GM23338 (cell line): ENCODE measurements around the gene RCCD1. TPM values are rescaled to one million over a fixed set of nuclear protein-coding genes. Genes with fewer than 3 reads are reported as not detected.

Experiments
- ATAC-seq: fragments of 200-7000 bp; cut with Tn5 transposase; 3 replicates; pipeline ENCODE4 v1.9.1; 2020
- DNase-seq: peaks from one replicate; pipeline ENCODE4 v3.0.0-alpha.2; 2015; ENCODE audit warnings: low spot score
- H2AFZ ChIP-seq: fragments of 200-600 bp; sonication (generic); 2 replicates; pipeline ENCODE4 v1.8.0; 2016; ENCODE audit warnings: antibody characterized with exemption, mild to moderate bottlenecking, moderate library complexity
- H3F3A ChIP-seq: fragments of 200-600 bp; sonication (generic); replicated peaks from 2 replicates; pipeline ENCODE4 v1.8.0; 2017; ENCODE audit warnings: antibody characterized with exemption, mixed run types, low read depth
- H3K27ac ChIP-seq: fragments of 200-600 bp; sonication (generic); 2 replicates; pipeline ENCODE4 v1.6.1; 2016; ENCODE audit warnings: low read depth
- H3K27me3 ChIP-seq: fragments of 200-600 bp; sonication (generic); 2 replicates; pipeline ENCODE4 v1.8.0; 2016; ENCODE audit warnings: mild to moderate bottlenecking, mixed run types, moderate library complexity; ENCODE audit not compliant: insufficient read depth
- H3K36me3 ChIP-seq: fragments of 200-600 bp; sonication (generic); 2 replicates; pipeline ENCODE4 v1.8.0; 2016; ENCODE audit warnings: mild to moderate bottlenecking; ENCODE audit not compliant: insufficient read depth
- H3K4me1 ChIP-seq: fragments of 200-600 bp; sonication (generic); 2 replicates; pipeline ENCODE4 v1.8.0; 2016; ENCODE audit warnings: mild to moderate bottlenecking, moderate library complexity; ENCODE audit not compliant: insufficient read depth
- H3K4me2 ChIP-seq: fragments of 200-600 bp; sonication (generic); 2 replicates; pipeline ENCODE4 v1.7.1; 2017; ENCODE audit warnings: mixed run types
- H3K4me3 ChIP-seq: fragments of 200-600 bp; sonication (generic); 2 replicates; pipeline ENCODE4 v1.6.1; 2016; ENCODE audit warnings: mixed run types
- H3K79me2 ChIP-seq: fragments of 200-600 bp; sonication (generic); replicated peaks from 2 replicates; pipeline ENCODE4 v1.8.0; 2017; ENCODE audit warnings: mild to moderate bottlenecking; ENCODE audit not compliant: insufficient read depth
- H3K9me2 ChIP-seq: fragments of 200-600 bp; sonication (generic); 2 replicates; pipeline ENCODE4 v1.8.0; 2017; ENCODE audit not compliant: insufficient read depth
- H4K20me1 ChIP-seq: fragments of 200-600 bp; sonication (generic); replicated peaks from 2 replicates; pipeline ENCODE4 v1.8.0; 2017; ENCODE audit warnings: mild to moderate bottlenecking; ENCODE audit not compliant: insufficient read depth
- H3K27ac Mint-ChIP-seq: 2 replicates; pipeline ENCODE4 v1.8.0; 2020; ENCODE audit warnings: inconsistent platforms, mild to moderate bottlenecking, moderate library complexity, mixed read lengths
- H3K27me3 Mint-ChIP-seq: 3 replicates; pipeline ENCODE4 v1.8.0; 2022; ENCODE audit warnings: low read depth, mild to moderate bottlenecking, moderate library complexity, mixed read lengths, inconsistent platforms; ENCODE audit not compliant: insufficient read depth, poor library complexity
- H3K36me3 Mint-ChIP-seq: 3 replicates; pipeline ENCODE4 v1.8.0; 2021; ENCODE audit warnings: low read depth, mild to moderate bottlenecking, inconsistent platforms, moderate library complexity, mixed read lengths
- H3K4me1 Mint-ChIP-seq: 3 replicates; pipeline ENCODE4 v1.8.0; 2020; ENCODE audit warnings: mild to moderate bottlenecking, inconsistent platforms, mixed read lengths
- H3K4me3 Mint-ChIP-seq: 3 replicates; pipeline ENCODE4 v1.8.0; 2021; ENCODE audit warnings: moderate library complexity, mild to moderate bottlenecking, inconsistent platforms, mixed read lengths
- H3K9me3 Mint-ChIP-seq: 3 replicates; pipeline ENCODE4 v1.8.0; 2020; ENCODE audit warnings: moderate library complexity, mild to moderate bottlenecking, inconsistent platforms, mixed read lengths
- CREB1 ChIP-seq: fragments of 250-450 bp; sonication (Bioruptor Pico); IDR thresholded peaks from 2 replicates; pipeline ENCODE4 v1.5.0; 2020; ENCODE audit warnings: low read depth, mild to moderate bottlenecking, moderate library complexity
- EZH2 ChIP-seq: fragments of 200-600 bp; sonication (generic); IDR thresholded peaks from one replicate; pipeline ENCODE4 v1.8.0; 2017; ENCODE audit warnings: antibody characterized with exemption, mild to moderate bottlenecking, low read depth; ENCODE audit not compliant: unreplicated experiment
- EZH2phosphoT487 ChIP-seq: fragments of 200-600 bp; sonication (generic); IDR thresholded peaks from one replicate; pipeline ENCODE4 v1.8.1; 2018; ENCODE audit warnings: antibody characterized with exemption; ENCODE audit not compliant: unreplicated experiment
- JUNB ChIP-seq: IDR thresholded peaks from one replicate; pipeline ENCODE4 v1.6.1; 2016; ENCODE audit warnings: antibody characterized with exemption; ENCODE audit not compliant: unreplicated experiment
- NANOG ChIP-seq: IDR thresholded peaks from 2 replicates; pipeline ENCODE4 v1.6.1; 2016; ENCODE audit warnings: antibody characterized with exemption, borderline replicate concordance
- POLR2AphosphoS5 ChIP-seq: IDR thresholded peaks from 2 replicates; pipeline ENCODE4 v1.6.1; 2016; ENCODE audit warnings: antibody characterized with exemption, low read depth
- REST ChIP-seq: IDR thresholded peaks from one replicate; pipeline ENCODE4 v1.6.1; 2018; ENCODE audit warnings: antibody characterized with exemption; ENCODE audit not compliant: unreplicated experiment
- STAT1 ChIP-seq: IDR thresholded peaks from one replicate; pipeline ENCODE4 v1.6.1; 2016; ENCODE audit warnings: antibody characterized with exemption; ENCODE audit not compliant: unreplicated experiment
- ZNF114 ChIP-seq: fragments of 250-450 bp; sonication (Bioruptor Pico); IDR thresholded peaks from 2 replicates; pipeline ENCODE4 v1.5.0; 2020; ENCODE audit warnings: mild to moderate bottlenecking, moderate library complexity
- ZNF331 ChIP-seq: fragments of 250-450 bp; sonication (Bioruptor Pico); IDR thresholded peaks from 2 replicates; pipeline ENCODE4 v1.5.0; 2020; ENCODE audit warnings: low read depth, mild to moderate bottlenecking, moderate library complexity
- polyA plus RNA-seq: library from polyadenylated mRNA; unstranded; fragments of >200 nt; fragmentation: Nextera tagmentation; extraction: Ambion mirVana; gene quantifications from 2 replicates; pipeline ENCODE4 v1.2.1, GENCODE V29; 2016
- total RNA-seq: library from RNA; depleted of rRNA; stranded (reverse); fragments of >200 nt; shearing (Covaris generic); gene quantifications from 2 replicates; pipeline ENCODE4 v1.2.3, GENCODE V29; 2014
- TF ChIP-seq, protein P1 (sequence below): IDR thresholded peaks from 2 replicates; pipeline ENCODE4 v1.6.1; 2016; ENCODE audit warnings: antibody characterized with exemption
- TF ChIP-seq, protein P2 (sequence below): fragments of 250-450 bp; sonication (Bioruptor Pico); IDR thresholded peaks from 2 replicates; pipeline ENCODE4 v1.5.0; 2020; ENCODE audit warnings: mild to moderate bottlenecking, moderate library complexity

RCCD1 gene
- total and polyA plus RNA-seq, 2 experiments from 2014 or later = 10.8 to 17.1 TPM

GRCh38 chr15:90986790-90987507, 32.3 kb downstream of the RCCD1 start:
- Mint-ChIP-seq H3K9me3 (no peaks in the 10 kb centered on the region), H3K4me1 (peaks cover 18% of the 10 kb centered on the region; the same call in 2 of the 3 replicates), H3K27me3 (no peaks in the 10 kb centered on the region), H3K36me3 (peaks cover 30% of the 10 kb centered on the region), H3K27ac (no peak overlapping the region), H3K4me3 (no peak overlapping the region)
- Histone ChIP-seq H3K79me2 (peaks cover 87% of the 10 kb centered on the region), H4K20me1 (peaks cover 52% of the 10 kb centered on the region), H3K9me2 (no peaks in the 10 kb centered on the region), H2AFZ (no peak overlapping the region), H3K4me1 (peaks cover 10% of the 10 kb centered on the region; the same call in 1 of the 2 replicates), H3K27me3 (no peaks in the 10 kb centered on the region), H3F3A (no peaks in the 10 kb centered on the region), H3K4me3 (no peak overlapping the region), H3K4me2 (no peak overlapping the region), H3K27ac (peak overlapping the region; percentile 18; the same call in 1 of the 2 replicates), H3K36me3 (peaks cover 23% of the 10 kb centered on the region)
- DNase-seq (no peak), ATAC-seq (no peak)
- TF ChIP-seq POLR2AphosphoS5 (no peak), ZNF114 (CRISPR knock-in tag) (no peak), EZH2 (no peak), EZH2phosphoT487 (no peak), ZNF331 (CRISPR knock-in tag) (no peak), STAT1 (no peak), NANOG (no peak), JUNB (no peak), CREB1 (CRISPR knock-in tag) (no peak), REST (no peak)
- TF ChIP-seq, protein P1, sequence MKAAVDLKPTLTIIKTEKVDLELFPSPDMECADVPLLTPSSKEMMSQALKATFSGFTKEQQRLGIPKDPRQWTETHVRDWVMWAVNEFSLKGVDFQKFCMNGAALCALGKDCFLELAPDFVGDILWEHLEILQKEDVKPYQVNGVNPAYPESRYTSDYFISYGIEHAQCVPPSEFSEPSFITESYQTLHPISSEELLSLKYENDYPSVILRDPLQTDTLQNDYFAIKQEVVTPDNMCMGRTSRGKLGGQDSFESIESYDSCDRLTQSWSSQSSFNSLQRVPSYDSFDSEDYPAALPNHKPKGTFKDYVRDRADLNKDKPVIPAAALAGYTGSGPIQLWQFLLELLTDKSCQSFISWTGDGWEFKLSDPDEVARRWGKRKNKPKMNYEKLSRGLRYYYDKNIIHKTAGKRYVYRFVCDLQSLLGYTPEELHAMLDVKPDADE = no peak
- TF ChIP-seq, protein P2, sequence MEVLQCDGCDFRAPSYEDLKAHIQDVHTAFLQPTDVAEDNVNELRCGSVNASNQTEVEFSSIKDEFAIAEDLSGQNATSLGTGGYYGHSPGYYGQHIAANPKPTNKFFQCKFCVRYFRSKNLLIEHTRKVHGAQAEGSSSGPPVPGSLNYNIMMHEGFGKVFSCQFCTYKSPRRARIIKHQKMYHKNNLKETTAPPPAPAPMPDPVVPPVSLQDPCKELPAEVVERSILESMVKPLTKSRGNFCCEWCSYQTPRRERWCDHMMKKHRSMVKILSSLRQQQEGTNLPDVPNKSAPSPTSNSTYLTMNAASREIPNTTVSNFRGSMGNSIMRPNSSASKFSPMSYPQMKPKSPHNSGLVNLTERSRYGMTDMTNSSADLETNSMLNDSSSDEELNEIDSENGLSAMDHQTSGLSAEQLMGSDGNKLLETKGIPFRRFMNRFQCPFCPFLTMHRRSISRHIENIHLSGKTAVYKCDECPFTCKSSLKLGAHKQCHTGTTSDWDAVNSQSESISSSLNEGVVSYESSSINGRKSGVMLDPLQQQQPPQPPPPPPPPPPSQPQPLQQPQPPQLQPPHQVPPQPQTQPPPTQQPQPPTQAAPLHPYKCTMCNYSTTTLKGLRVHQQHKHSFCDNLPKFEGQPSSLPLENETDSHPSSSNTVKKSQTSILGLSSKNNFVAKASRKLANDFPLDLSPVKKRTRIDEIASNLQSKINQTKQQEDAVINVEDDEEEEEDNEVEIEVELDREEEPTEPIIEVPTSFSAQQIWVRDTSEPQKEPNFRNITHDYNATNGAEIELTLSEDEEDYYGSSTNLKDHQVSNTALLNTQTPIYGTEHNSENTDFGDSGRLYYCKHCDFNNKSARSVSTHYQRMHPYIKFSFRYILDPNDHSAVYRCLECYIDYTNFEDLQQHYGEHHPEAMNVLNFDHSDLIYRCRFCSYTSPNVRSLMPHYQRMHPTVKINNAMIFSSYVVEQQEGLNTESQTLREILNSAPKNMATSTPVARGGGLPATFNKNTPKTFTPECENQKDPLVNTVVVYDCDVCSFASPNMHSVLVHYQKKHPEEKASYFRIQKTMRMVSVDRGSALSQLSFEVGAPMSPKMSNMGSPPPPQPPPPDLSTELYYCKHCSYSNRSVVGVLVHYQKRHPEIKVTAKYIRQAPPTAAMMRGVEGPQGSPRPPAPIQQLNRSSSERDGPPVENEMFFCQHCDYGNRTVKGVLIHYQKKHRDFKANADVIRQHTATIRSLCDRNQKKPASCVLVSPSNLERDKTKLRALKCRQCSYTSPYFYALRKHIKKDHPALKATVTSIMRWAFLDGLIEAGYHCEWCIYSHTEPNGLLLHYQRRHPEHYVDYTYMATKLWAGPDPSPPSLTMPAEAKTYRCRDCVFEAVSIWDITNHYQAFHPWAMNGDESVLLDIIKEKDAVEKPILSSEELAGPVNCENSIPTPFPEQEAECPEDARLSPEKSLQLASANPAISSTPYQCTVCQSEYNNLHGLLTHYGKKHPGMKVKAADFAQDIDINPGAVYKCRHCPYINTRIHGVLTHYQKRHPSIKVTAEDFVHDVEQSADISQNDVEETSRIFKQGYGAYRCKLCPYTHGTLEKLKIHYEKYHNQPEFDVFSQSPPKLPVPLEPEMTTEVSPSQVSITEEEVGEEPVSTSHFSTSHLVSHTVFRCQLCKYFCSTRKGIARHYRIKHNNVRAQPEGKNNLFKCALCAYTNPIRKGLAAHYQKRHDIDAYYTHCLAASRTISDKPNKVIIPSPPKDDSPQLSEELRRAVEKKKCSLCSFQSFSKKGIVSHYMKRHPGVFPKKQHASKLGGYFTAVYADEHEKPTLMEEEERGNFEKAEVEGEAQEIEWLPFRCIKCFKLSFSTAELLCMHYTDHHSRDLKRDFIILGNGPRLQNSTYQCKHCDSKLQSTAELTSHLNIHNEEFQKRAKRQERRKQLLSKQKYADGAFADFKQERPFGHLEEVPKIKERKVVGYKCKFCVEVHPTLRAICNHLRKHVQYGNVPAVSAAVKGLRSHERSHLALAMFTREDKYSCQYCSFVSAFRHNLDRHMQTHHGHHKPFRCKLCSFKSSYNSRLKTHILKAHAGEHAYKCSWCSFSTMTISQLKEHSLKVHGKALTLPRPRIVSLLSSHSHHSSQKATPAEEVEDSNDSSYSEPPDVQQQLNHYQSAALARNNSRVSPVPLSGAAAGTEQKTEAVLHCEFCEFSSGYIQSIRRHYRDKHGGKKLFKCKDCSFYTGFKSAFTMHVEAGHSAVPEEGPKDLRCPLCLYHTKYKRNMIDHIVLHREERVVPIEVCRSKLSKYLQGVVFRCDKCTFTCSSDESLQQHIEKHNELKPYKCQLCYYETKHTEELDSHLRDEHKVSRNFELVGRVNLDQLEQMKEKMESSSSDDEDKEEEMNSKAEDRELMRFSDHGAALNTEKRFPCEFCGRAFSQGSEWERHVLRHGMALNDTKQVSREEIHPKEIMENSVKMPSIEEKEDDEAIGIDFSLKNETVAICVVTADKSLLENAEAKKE (CRISPR knock-in tag) = no peak
